ENCODE data around the gene GRB14.

- no peak for TF ChIP-seq POLR2AphosphoS5 (IDR thresholded peaks at IDR 0.05; ENCODE audit: low read depth, low read length)
- TF ChIP-seq REST (IDR thresholded peaks at IDR 0.05; ENCODE audit: insufficient read depth in 1 of 2, low read depth in 2 of 2, low read length in 2 of 2) = no peak
- TF ChIP-seq SIN3A (IDR thresholded peaks at IDR 0.05; ENCODE audit: borderline replicate concordance, insufficient read depth, low read length) = no peak
- no peak for TF ChIP-seq TAF1 (IDR thresholded peaks at IDR 0.05; ENCODE audit: borderline replicate concordance, insufficient read depth, low read length)
- no peak for TF ChIP-seq FOXP2 (optimal IDR thresholded peaks at IDR 0.05; ENCODE audit: borderline replicate concordance, extremely low read depth, extremely low read length, insufficient read depth)
These were observed 16.0 kb downstream of the GRB14 start for GRCh38 chr2:164605295-164605694.
